ENCODE results near the gene HPS3.
A peak's percentile ranks its signal among the peaks of the same experiment; 100 is the strongest.

The HPS3 gene

GRCh38 chr3:149197669-149198068 is 68.2 kb downstream of the HPS3 start:
- TF ChIP-seq CTCF (IDR thresholded peaks at IDR 0.05; ENCODE audit: low read depth, low read length), result no peak
- DNase-seq (ENCODE audit: low read depth in 2 of 2), result no peak
- no peak overlapping the region for H3K4me3 ChIP-seq (replicated peaks in 1 of 2; ENCODE audit: low read depth in 2 of 2, low read length in 2 of 2)

- no peak for DNase-seq (ENCODE audit: low read depth in 2 of 2)
Observed at GRCh38 chr3:149198611-149199010, 69.2 kb downstream of the HPS3 start.

GRCh38 chr3:149199474-149199873 is 70.0 kb downstream of the HPS3 start:
- no peak for TF ChIP-seq CTCF (IDR thresholded peaks at IDR 0.05; ENCODE audit: low read depth, low read length)
- DNase-seq (ENCODE audit: low read depth in 2 of 2), result peak; percentile 37 to 46
- no peak overlapping the region for H3K4me3 ChIP-seq (replicated peaks in 1 of 2; ENCODE audit: low read depth in 2 of 2, low read length in 2 of 2)

More at GRCh38 chr3:149198611-149199010, 69.2 kb downstream of the HPS3 start:
- H3K4me3 ChIP-seq (replicated peaks in 1 of 2; ENCODE audit: low read depth in 2 of 2, low read length in 2 of 2), result no peak overlapping the region
- no peak for TF ChIP-seq CTCF (IDR thresholded peaks at IDR 0.05; ENCODE audit: low read depth, low read length)

- no peak overlapping the region for H3K4me3 ChIP-seq (replicated peaks in 1 of 2; ENCODE audit: low read depth in 2 of 2, low read length in 2 of 2)
- DNase-seq (ENCODE audit: low read depth in 2 of 2), result no peak
- no peak for TF ChIP-seq CTCF (IDR thresholded peaks at IDR 0.05; ENCODE audit: low read depth, low read length)
Observed at GRCh38 chr3:149203758-149204157, 74.3 kb downstream of the HPS3 start.

- H3K4me3 ChIP-seq (replicated peaks in 1 of 2; ENCODE audit: low read depth in 2 of 2, low read length in 2 of 2), result no peak overlapping the region
- DNase-seq (ENCODE audit: low read depth in 2 of 2), result no peak
- TF ChIP-seq CTCF (IDR thresholded peaks at IDR 0.05; ENCODE audit: low read depth, low read length), result no peak
Observed at GRCh38 chr3:149204390-149204991, 75.1 kb downstream of the HPS3 start.

GRCh38 chr3:149207475-149207874 is 78.0 kb downstream of the HPS3 start:
- no peak for TF ChIP-seq CTCF (IDR thresholded peaks at IDR 0.05; ENCODE audit: low read depth, low read length)
- no peak for DNase-seq (ENCODE audit: low read depth in 2 of 2)
- no peak overlapping the region for H3K4me3 ChIP-seq (replicated peaks in 1 of 2; ENCODE audit: low read depth in 2 of 2, low read length in 2 of 2)

- TF ChIP-seq CTCF (IDR thresholded peaks at IDR 0.05; ENCODE audit: low read depth, low read length), result no peak
- no peak for DNase-seq (ENCODE audit: low read depth in 2 of 2)
- H3K4me3 ChIP-seq (replicated peaks in 1 of 2; ENCODE audit: low read depth in 2 of 2, low read length in 2 of 2), result no peak overlapping the region
Observed at GRCh38 chr3:149209431-149209830, 80.0 kb downstream of the HPS3 start.
